Measurements from ENCODE around the gene TFF3. TPM values are rescaled to one million over a fixed set of nuclear protein-coding genes. Genes with fewer than 3 reads are reported as not detected.

Gene TFF3
- total RNA-seq, 4 donors from 2014 or later = 2.5 to 24.4 (median 9.3) TPM

DNA sequence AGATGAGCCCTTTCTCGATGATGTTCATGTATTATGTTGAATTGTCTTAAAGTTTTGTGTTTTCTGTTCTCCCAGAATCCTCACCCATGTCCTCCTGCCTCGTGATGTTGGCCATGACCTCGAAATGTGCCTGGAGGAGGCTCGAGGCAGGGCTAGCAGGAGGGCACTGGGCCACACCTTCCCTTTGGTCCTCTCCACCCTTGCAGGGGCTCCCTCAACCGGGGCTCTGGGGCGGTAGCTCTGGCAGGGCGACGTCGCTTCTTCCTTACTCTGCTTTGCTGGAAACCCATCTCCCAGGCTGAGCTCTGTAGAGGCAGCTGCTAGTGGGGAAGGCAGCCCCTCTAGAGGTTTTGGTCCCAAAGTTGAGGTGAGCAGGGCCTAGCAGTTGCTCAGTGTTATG, 14.3 kb downstream of the TFF3 start:
- TF ChIP-seq CTCF (IDR thresholded peaks at IDR 0.05) (no peak), POLR2AphosphoS5 (IDR thresholded peaks at IDR 0.05) (no peak), EP300 (IDR thresholded peaks at IDR 0.05) (no peak), POLR2A (IDR thresholded peaks at IDR 0.05; ENCODE audit: low read depth) (no peak)
- Histone ChIP-seq H3K36me3 (peaks cover 0 to 16% (median 9%) of the 10 kb centered on the region in 4 donors), H3K4me3 (no peak overlapping the region), H3K4me1 (peaks cover 12 to 22% (median 17%) of the 10 kb centered on the region in 4 donors), H3K9me3 (no peaks in the 10 kb centered on the region), H3K27me3 (peaks cover 0 to 6% (median 0%) of the 10 kb centered on the region in 4 donors), H3K27ac (replicated peaks in 1 of 4) (peak overlapping the region; percentile 17 to 68 (median 46))
- 88% methylated on average over 9 of the region's 9 CpGs for WGBS
- intact Hi-C loops (cut with DNase I) = no loop called here
- DNase-seq (ENCODE audit: extremely low spot score) = no peak

DNA sequence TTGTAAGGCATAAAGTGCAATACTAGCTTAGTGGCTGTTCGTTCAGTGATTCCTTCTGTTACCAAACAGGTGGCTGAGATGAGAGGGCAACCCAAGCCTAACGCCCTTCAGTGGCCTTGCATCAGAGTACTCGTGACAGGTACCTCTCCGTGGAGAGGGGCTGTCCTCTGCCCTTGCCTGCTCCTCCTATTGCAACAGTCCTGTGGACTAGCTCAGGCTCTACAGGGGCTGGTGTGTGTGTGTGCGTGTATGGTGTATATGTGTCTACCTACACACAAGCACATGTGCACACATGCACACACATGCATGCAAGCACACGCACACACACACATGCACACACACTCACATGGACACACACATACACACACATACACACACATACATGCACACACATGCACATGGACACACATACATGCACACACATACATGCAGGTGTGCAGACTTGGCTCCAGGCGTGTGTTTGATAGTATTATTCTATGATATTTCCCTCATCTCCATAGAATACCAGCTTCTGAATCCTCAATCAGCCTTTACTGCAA, 15.1 kb downstream of the TFF3 start:
- Histone ChIP-seq H3K4me3 (no peak overlapping the region), H3K4me1 (peaks cover 12 to 22% (median 17%) of the 10 kb centered on the region in 4 donors), H3K27me3 (no peaks in the 10 kb centered on the region), H3K9me3 (no peaks in the 10 kb centered on the region), H3K36me3 (peaks cover 0 to 23% (median 14%) of the 10 kb centered on the region in 4 donors), H3K27ac (replicated peaks in 1 of 4) (peak overlapping the region in 1 of 4 donors; percentile 5)
- WGBS = 83% methylated on average over 5 of the region's 7 CpGs
- DNase-seq (ENCODE audit: extremely low spot score) = no peak
- TF ChIP-seq EP300 (IDR thresholded peaks at IDR 0.05) = no peak
- no peak for TF ChIP-seq POLR2A (IDR thresholded peaks at IDR 0.05; ENCODE audit: low read depth)
- no peak for TF ChIP-seq POLR2AphosphoS5 (IDR thresholded peaks at IDR 0.05)
- no peak for TF ChIP-seq CTCF (IDR thresholded peaks at IDR 0.05)
- intact Hi-C loops (cut with DNase I) = no loop called here

- H3K9me3 ChIP-seq = no peaks in the 10 kb centered on the region
- no peak overlapping the region for H3K4me3 ChIP-seq
- TF ChIP-seq POLR2A (IDR thresholded peaks at IDR 0.05; ENCODE audit: low read depth) (no peak), POLR2AphosphoS5 (IDR thresholded peaks at IDR 0.05) (no peak), EP300 (IDR thresholded peaks at IDR 0.05) (no peak), CTCF (IDR thresholded peaks at IDR 0.05) (no peak)
- peaks cover 0 to 28% (median 18%) of the 10 kb centered on the region in 4 donors for H3K36me3 ChIP-seq
- intact Hi-C loops (cut with DNase I) = no loop called here
- no peaks in the 10 kb centered on the region for H3K27me3 ChIP-seq
- no peak for DNase-seq (ENCODE audit: extremely low spot score)
- 68% methylated on average over 14 of the region's 20 CpGs for WGBS
- peaks cover 12 to 22% (median 17%) of the 10 kb centered on the region in 4 donors for H3K4me1 ChIP-seq
- H3K27ac ChIP-seq (replicated peaks in 1 of 4) = peak overlapping the region in 2 of 4 donors; percentile 5 to 20
These were observed 15.7 kb downstream of the TFF3 start for GRCh38 chr21:42299324-42300044.

- Histone ChIP-seq H3K27ac (replicated peaks in 1 of 4) (no peak overlapping the region), H3K36me3 (peaks cover 0 to 36% (median 24%) of the 10 kb centered on the region in 4 donors), H3K9me3 (no peaks in the 10 kb centered on the region), H3K4me1 (peaks cover 12 to 22% (median 17%) of the 10 kb centered on the region in 4 donors), H3K4me3 (no peak overlapping the region), H3K27me3 (no peaks in the 10 kb centered on the region)
- no peak for TF ChIP-seq CTCF (IDR thresholded peaks at IDR 0.05)
- no peak for TF ChIP-seq POLR2AphosphoS5 (IDR thresholded peaks at IDR 0.05)
- TF ChIP-seq POLR2A (IDR thresholded peaks at IDR 0.05; ENCODE audit: low read depth) = no peak
- no peak for TF ChIP-seq EP300 (IDR thresholded peaks at IDR 0.05)
- WGBS = 85% methylated on average over 5 of the region's 5 CpGs
- intact Hi-C loops (cut with DNase I) = no loop called here
- DNase-seq (ENCODE audit: extremely low spot score) = no peak
These were observed 16.6 kb downstream of the TFF3 start for GRCh38 chr21:42298657-42299056.
